GM12874 (cell line): Measurements from ENCODE around the gene UGT1A3.

Source experiments
- CTCF ChIP-seq: IDR thresholded peaks from 2 replicates; pipeline ENCODE4 v1.5.1; 2011; ENCODE audit warnings: low read depth, mild to moderate bottlenecking, control low read depth, low read length, moderate library complexity; ENCODE audit not compliant: insufficient read depth

Gene UGT1A3

DNA sequence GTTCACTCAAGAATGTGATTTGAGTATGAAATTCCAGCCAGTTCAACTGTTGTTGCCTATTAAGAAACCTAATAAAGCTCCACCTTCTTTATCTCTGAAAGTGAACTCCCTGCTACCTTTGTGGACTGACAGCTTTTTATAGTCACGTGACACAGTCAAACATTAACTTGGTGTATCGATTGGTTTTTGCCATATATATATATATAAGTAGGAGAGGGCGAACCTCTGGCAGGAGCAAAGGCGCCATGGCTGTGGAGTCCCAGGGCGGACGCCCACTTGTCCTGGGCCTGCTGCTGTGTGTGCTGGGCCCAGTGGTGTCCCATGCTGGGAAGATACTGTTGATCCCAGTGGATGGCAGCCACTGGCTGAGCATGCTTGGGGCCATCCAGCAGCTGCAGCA, 31.2 kb downstream of the UGT1A3 start, which contains the start of gene UGT1A1:
UGT1A1 (plus strand) TSS at position 228 of the 400 bp plus-strand sequence; CDS start at position 246, 18 bp downstream.
- no peak for TF ChIP-seq CTCF

DNA sequence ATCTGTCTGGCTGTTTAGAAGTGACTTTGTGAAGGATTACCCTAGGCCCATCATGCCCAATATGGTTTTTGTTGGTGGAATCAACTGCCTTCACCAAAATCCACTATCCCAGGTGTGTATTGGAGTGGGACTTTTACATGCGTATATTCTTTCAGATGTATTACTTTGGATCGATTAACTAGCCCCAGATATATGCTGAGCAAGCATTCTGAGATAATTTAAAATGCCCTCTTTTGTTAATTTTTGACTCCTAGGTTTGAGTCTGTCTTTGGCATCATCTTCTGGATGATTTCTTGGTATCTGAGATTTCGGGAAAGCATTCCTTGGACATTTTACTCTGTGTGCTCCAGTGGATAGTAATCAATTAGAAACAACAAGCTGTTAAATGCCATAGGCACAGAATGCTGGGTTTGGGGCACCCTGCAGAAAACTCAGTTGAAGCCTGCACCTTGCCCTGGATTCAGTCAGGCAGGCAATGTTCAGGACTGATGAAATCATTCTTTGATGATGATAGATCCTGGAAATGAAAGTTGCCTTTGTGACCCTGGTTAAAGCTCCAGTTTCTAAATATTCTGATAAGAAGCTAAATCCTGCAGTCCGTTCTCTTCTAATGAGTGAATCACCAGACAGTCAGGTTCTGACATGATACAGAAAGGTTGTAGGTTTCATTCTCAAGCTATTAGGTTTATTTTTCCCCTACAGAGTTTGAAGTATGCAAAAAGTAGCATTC, 32.4 kb downstream of the UGT1A3 start:
- TF ChIP-seq CTCF: no peak

DNA sequence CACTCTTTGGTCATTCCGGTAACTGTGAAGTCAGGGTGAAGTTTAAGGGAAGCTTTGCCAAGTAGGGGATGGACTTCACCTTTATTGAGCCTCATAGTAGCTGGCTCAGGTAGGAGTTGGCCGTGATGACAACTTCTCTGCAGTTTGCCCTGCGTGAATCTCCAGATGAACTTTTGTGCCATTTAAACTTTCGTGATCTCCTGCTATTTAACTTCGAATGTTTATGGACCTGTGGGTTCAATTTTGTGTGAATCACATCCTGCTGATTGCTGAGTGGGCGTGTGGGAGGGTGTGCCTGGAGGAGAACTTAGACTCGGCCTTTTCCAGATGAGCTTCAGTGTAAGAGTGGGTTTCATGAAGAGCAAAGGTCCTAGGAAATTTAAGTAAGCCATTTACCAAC, 35.4 kb downstream of the UGT1A3 start:
- TF ChIP-seq CTCF: no peak

DNA sequence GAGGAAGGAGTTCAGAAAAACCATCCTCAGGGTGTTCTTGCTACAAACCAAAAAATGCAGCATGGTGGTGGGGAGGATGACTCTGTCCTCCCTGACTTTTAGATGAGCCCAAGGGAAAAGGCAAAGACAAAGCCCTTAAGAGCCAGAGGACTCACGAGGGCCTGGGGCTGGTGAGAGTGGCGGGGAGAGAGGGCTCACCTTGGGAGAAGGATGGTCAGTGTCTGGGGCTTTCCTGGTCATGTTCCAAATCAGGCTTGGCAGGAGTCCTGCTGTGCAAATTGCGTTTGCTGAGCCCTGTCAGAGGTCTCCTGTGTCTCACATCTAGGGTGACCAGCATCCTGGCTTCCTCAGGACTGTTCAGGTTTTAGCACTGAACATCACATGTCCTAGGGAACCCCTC, 35.9 kb downstream of the UGT1A3 start:
- TF ChIP-seq CTCF: no peak

- no peak for TF ChIP-seq CTCF
Measured at GRCh38 chr2:233766416-233766815, 37.6 kb downstream of the UGT1A3 start.

DNA sequence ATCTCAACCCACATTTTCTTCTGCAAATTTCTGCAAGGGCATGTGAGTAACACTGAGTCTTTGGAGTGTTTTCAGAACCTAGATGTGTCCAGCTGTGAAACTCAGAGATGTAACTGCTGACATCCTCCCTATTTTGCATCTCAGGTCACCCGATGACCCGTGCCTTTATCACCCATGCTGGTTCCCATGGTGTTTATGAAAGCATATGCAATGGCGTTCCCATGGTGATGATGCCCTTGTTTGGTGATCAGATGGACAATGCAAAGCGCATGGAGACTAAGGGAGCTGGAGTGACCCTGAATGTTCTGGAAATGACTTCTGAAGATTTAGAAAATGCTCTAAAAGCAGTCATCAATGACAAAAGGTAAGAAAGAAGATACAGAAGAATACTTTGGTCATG, 39.2 kb downstream of the UGT1A3 start:
- no peak for TF ChIP-seq CTCF

DNA sequence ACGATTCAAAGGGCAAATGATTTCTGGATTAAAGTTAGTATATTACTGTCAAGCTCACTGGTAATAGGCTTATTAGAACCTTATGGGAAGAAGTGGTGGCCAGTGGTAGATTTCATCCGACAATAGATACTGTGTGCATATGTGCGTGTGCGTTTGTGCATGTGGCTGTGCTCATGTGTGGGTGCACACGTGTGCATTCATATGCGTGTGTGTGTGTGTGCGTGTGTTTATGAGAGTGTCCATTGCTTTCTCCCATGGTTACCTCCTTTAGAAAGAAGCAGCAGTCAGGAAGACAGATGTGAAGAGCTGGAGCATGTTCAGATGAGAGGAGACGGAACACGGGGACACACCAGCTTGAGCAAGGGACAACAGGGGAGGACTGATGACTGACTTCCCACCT, 40.4 kb downstream of the UGT1A3 start:
- TF ChIP-seq CTCF: no peak
